ENCODE results near the gene BCAS3. TPM values are rescaled to one million over a fixed set of nuclear protein-coding genes. Genes with fewer than 3 reads are reported as not detected.

The BCAS3 gene
- total and polyA plus RNA-seq, 2 donors (not counting 1 experiment from before 2014, with no cell fraction given) = 13.9 to 73.4 TPM

- POLR2A ChIA-PET = no interaction called here
- Histone ChIP-seq H3K27ac (ENCODE audit: low read length in 2 of 2) (no peak overlapping the region), H3K79me2 (ENCODE audit: control insufficient read depth, insufficient read depth, low read length) (no peaks in the 10 kb centered on the region), H3K4me3 (ENCODE audit: control extremely low read depth in 1 of 5, extremely low read depth in 1 of 5, insufficient read depth in 1 of 5, low read depth in 2 of 5, low read length in 4 of 5) (no peak overlapping the region), H3K4me1 (ENCODE audit: control insufficient read depth in 2 of 2, insufficient read depth in 2 of 2, low read length in 2 of 2) (peaks cover 0 to 6% of the 10 kb centered on the region in 2 donors), H3K36me3 (replicated peaks in 1 of 2; ENCODE audit: control extremely low read depth in 1 of 2, control insufficient read depth in 1 of 2, extremely low read depth in 1 of 2, insufficient read depth in 2 of 2, low read length in 1 of 2) (no peaks in the 10 kb centered on the region), H3K9me3 (ENCODE audit: control extremely low read depth in 1 of 3, control insufficient read depth in 2 of 3, insufficient read depth in 1 of 3, low read length in 2 of 3) (no peaks in the 10 kb centered on the region), H3K27me3 (replicated peaks in 1 of 4; ENCODE audit: control extremely low read depth in 1 of 4, control insufficient read depth in 3 of 4, insufficient read depth in 4 of 4, low read length in 3 of 4) (no peaks in the 10 kb centered on the region), H2AFZ (ENCODE audit: insufficient read depth, low read depth, low read length, poor library complexity, severe bottlenecking) (no peak overlapping the region), H4K20me1 (ENCODE audit: control insufficient read depth, insufficient read depth, low read length, poor library complexity, severe bottlenecking) (no peaks in the 10 kb centered on the region), H3K9ac (ENCODE audit: low read length) (no peak overlapping the region), H3K4me2 (replicated peaks; ENCODE audit: low read depth, low read length, poor library complexity, severe bottlenecking) (no peak overlapping the region)
- TF ChIP-seq EZH2 (IDR thresholded peaks at IDR 0.05; ENCODE audit: borderline replicate concordance, insufficient read depth, low read depth, low read length, poor library complexity, severe bottlenecking) = no peak
- TF ChIP-seq, protein P1, sequence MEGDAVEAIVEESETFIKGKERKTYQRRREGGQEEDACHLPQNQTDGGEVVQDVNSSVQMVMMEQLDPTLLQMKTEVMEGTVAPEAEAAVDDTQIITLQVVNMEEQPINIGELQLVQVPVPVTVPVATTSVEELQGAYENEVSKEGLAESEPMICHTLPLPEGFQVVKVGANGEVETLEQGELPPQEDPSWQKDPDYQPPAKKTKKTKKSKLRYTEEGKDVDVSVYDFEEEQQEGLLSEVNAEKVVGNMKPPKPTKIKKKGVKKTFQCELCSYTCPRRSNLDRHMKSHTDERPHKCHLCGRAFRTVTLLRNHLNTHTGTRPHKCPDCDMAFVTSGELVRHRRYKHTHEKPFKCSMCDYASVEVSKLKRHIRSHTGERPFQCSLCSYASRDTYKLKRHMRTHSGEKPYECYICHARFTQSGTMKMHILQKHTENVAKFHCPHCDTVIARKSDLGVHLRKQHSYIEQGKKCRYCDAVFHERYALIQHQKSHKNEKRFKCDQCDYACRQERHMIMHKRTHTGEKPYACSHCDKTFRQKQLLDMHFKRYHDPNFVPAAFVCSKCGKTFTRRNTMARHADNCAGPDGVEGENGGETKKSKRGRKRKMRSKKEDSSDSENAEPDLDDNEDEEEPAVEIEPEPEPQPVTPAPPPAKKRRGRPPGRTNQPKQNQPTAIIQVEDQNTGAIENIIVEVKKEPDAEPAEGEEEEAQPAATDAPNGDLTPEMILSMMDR (IDR thresholded peaks at IDR 0.05) = no peak
- H3K27ac Mint-ChIP-seq = no peak overlapping the region
- ATAC-seq (ENCODE audit: low read depth) = no peak
- H3K4me1 Mint-ChIP-seq = peaks cover 7% of the 10 kb centered on the region
- H3K4me3 Mint-ChIP-seq = no peak overlapping the region
- intact Hi-C loops (cut with micrococcal nuclease) = no loop called here
- DNase-seq = no peak
- no peaks in the 10 kb centered on the region for H3K9me3 Mint-ChIP-seq (ENCODE audit: insufficient read depth)
- no peaks in the 10 kb centered on the region for H3K27me3 Mint-ChIP-seq
- 83% methylated on average over 2 of the region's 4 CpGs for WGBS (ENCODE audit: insufficient coverage)
- CTCF ChIA-PET = no interaction called here
Measured at GRCh38 chr17:61130330-61130729, 452.7 kb downstream of the BCAS3 start.

DNA sequence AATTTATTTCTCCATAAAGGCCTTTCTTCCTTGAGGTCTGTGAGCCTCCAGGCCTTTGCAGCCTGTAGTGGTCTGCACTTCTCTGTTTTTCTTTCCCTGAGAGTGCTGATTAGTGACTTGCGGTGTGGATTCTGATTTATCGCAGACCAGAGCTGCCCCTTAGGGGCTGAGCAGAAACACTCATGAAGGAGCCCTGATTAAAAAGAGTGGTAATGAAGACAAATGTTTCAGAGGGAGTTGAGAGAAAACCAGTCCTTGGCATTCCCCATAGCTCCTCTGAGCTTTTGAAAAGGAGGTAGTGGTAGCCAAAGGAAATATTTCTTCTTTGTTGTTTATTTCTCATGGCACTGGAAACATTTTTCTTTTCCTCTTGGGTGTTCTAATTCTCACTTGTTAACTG is 453.9 kb downstream of the BCAS3 start:
- Mint-ChIP-seq H3K27me3 (no peaks in the 10 kb centered on the region), H3K9me3 (ENCODE audit: insufficient read depth) (no peaks in the 10 kb centered on the region), H3K27ac (no peak overlapping the region), H3K4me1 (peaks cover 7% of the 10 kb centered on the region), H3K4me3 (no peak overlapping the region)
- Histone ChIP-seq H3K79me2 (ENCODE audit: control insufficient read depth, insufficient read depth, low read length) (no peaks in the 10 kb centered on the region), H3K4me2 (replicated peaks; ENCODE audit: low read depth, low read length, poor library complexity, severe bottlenecking) (no peak overlapping the region), H4K20me1 (ENCODE audit: control insufficient read depth, insufficient read depth, low read length, poor library complexity, severe bottlenecking) (no peaks in the 10 kb centered on the region), H3K4me1 (ENCODE audit: control insufficient read depth in 2 of 2, insufficient read depth in 2 of 2, low read length in 2 of 2) (peaks cover 0 to 6% of the 10 kb centered on the region in 2 donors), H3K27me3 (replicated peaks in 1 of 4; ENCODE audit: control extremely low read depth in 1 of 4, control insufficient read depth in 3 of 4, insufficient read depth in 4 of 4, low read length in 3 of 4) (no peaks in the 10 kb centered on the region), H3K27ac (ENCODE audit: low read length in 2 of 2) (no peak overlapping the region), H3K9me3 (ENCODE audit: control extremely low read depth in 1 of 3, control insufficient read depth in 2 of 3, insufficient read depth in 1 of 3, low read length in 2 of 3) (no peaks in the 10 kb centered on the region), H3K36me3 (replicated peaks in 1 of 2; ENCODE audit: control extremely low read depth in 1 of 2, control insufficient read depth in 1 of 2, extremely low read depth in 1 of 2, insufficient read depth in 2 of 2, low read length in 1 of 2) (no peaks in the 10 kb centered on the region), H3K9ac (ENCODE audit: low read length) (no peak overlapping the region), H2AFZ (ENCODE audit: insufficient read depth, low read depth, low read length, poor library complexity, severe bottlenecking) (no peak overlapping the region), H3K4me3 (ENCODE audit: control extremely low read depth in 1 of 5, extremely low read depth in 1 of 5, insufficient read depth in 1 of 5, low read depth in 2 of 5, low read length in 4 of 5) (no peak overlapping the region)
- no peak for TF ChIP-seq EZH2 (IDR thresholded peaks at IDR 0.05; ENCODE audit: borderline replicate concordance, insufficient read depth, low read depth, low read length, poor library complexity, severe bottlenecking)
- TF ChIP-seq, protein P1 (IDR thresholded peaks at IDR 0.05) = no peak
- DNase-seq = no peak
- ATAC-seq (ENCODE audit: low read depth) = no peak
- 100% methylated on average over 1 of the region's 2 CpGs for WGBS (ENCODE audit: insufficient coverage)
- POLR2A ChIA-PET = no interaction called here
- CTCF ChIA-PET = no interaction called here
- intact Hi-C loops (cut with micrococcal nuclease) = no loop called here
